SIG-M5 treated with dmso at 0.1 percent for 504 hours (cell line): Measurements from ENCODE around the gene PRKCH.
A peak's percentile ranks its signal among the peaks of the same experiment; 100 is the strongest.
"Not testable (repeated sequence)": the region's sequence is repeated elsewhere in the genome, so short reads cannot be mapped to it uniquely, and the experiment has no call there.

Experiments
- DNase-seq: peaks from one replicate; lab custom pipeline; 2025; ENCODE audit not compliant: unreplicated experiment; lab: John Stamatoyannopoulos, UW

The PRKCH gene

GRCh38 chr14:61524936-61525292 is 203.5 kb downstream of the PRKCH start:
- DNase-seq = no peak

GRCh38 chr14:61525293-61526011 is 204.1 kb downstream of the PRKCH start:
- DNase-seq = peak; percentile 72

DNA sequence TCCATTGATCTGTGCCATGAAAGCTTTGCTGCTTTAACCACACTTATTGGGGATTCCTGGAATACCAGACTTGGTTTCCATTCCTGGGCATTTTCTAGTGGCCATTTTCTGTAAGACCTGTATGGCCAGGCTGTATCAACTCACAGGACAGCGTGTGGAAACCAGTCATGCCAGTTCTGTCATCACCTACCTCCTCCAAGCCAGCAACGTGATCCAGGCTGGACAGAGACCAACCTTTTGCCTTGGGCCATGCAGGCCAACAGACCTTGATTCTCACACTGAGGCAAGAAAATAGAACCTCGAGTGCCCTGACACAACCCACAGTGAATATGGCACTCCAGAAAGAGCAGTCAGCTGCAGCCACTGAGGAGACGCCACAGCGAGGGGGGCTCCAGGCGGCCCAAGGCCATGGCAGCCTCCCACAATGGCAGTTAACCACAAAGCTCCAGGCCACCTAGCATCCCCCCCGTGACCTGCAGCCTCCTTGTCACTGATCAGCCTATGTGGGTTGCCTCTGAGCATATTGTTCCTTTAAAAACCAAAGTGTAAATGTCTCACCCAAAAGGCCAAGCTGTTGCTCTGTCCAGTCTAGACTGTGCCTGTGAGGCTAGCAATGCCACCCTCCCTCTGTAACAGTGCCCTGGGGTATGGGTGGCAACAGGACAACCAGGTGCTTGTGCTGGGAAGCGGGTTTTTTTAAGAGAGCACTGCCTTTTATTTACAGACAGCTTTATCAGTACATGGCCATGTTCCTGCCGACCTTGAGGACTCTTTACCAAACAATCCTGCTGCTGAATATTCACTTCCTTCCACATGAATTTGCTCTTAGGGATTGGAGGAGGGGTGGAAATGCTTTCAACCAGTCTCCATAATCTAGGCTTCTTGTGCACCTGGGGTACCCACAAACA is 205.3 kb downstream of the PRKCH start:
- DNase-seq = peak; percentile 25

- no peak for DNase-seq
These were observed 206.1 kb downstream of the PRKCH start for GRCh38 chr14:61527325-61528100.

GRCh38 chr14:61528591-61529021 is 207.2 kb downstream of the PRKCH start:
- no peak for DNase-seq

DNA sequence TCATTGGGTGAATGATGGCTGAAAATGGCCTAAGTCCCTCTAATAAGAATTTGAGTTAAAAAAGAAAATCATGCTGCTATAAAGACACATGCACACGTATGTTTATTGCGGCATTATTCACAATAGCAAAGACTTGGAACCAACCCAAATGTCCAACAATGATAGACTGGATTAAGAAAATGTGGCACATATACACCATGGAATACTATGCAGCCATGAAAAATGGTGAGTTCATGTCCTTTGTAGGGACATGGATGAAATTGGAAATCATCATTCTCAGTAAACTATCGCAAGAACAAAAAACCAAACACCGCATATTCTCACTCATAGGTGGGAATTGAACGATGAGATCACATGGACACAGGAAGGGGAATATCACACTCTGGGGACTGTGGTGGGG is 208.0 kb downstream of the PRKCH start:
- not testable (repeated sequence) for DNase-seq

DNA sequence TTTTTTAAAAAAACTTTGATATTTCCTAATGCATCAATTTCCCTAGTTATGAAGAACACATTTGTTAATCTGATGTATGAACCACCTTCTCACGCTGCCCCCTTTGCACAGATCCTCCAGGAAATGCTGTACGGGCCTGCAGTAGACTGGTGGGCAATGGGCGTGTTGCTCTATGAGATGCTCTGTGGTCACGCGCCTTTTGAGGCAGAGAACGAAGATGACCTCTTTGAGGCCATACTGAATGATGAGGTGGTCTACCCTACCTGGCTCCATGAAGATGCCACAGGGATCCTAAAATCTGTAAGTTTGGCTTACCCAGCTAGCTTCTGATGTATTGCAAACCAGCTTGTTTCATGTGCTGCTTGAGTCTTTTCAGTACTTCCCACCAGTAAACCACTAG is 208.9 kb downstream of the PRKCH start:
- DNase-seq = no peak

GRCh38 chr14:61530896-61531295 is 209.5 kb downstream of the PRKCH start:
- no peak for DNase-seq

GRCh38 chr14:61531465-61532122 is 210.2 kb downstream of the PRKCH start:
- DNase-seq = no peak

- DNase-seq = no peak
These were observed 210.7 kb downstream of the PRKCH start for GRCh38 chr14:61532123-61532505.

GRCh38 chr14:61532763-61533162 is 211.4 kb downstream of the PRKCH start:
- DNase-seq = no peak

GRCh38 chr14:61533513-61534255 is 212.3 kb downstream of the PRKCH start:
- no peak for DNase-seq

GRCh38 chr14:61535032-61535431 is 213.7 kb downstream of the PRKCH start:
- no peak for DNase-seq

- no peak for DNase-seq
These were observed 214.1 kb downstream of the PRKCH start for GRCh38 chr14:61535458-61535857.

- DNase-seq = no peak
These were observed 215.5 kb downstream of the PRKCH start for GRCh38 chr14:61536661-61537562.

GRCh38 chr14:61537563-61538463 is 216.4 kb downstream of the PRKCH start:
- DNase-seq = peak; percentile 81

DNA sequence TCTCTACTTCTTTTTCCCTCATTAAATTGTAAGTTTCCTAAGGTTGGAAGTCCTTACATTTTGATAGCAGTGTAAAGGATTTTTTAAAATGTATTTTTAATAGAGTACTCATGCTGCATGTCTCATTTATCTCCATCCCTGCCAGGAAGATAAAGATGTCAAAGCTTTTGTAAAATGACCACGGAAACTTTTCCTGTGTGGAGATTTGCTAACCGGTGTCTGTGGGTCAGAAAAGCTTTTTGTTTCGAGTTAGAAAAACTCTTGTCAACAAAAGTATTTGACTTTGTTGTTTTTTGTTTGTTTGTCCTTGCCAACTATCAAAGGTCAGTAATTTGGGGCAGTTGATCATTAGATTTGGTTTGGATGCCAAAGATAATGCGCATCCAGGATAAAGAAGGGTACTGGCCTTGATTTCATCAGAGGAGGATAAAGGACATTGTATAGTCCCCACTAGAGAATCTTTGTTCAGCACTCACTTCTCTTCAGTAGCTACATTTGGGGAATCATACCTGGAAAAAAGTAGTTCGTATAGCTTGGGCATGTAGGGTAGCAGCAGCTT is 217.2 kb downstream of the PRKCH start:
- DNase-seq = no peak

DNA sequence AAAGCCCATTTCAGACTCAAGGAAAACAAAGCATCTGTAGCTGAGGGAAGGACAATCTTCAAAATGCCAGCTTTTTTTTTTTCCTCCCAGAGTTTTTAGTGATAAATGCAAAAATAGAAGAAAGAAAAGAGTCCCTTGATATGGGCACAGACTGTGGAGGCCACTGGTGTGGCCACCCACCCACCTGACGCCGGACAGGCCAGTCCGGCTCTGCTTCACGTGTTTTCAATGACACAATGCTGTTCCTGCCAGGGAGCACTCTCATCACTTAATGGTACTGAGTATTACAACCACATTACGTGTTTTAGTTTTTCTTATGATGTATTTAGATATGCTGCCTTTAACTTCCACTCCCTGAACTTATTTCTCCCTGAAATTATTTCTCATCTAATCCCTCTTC is 218.3 kb downstream of the PRKCH start:
- no peak for DNase-seq
